DOHH2 (cell line): ENCODE results near the gene RASA3.

Experiments
- H3F3A ChIP-seq: fragments of 200-600 bp; sonication (generic), shearing (Covaris generic); 2 replicates; pipeline ENCODE4 v1.6.0; 2016; ENCODE audit warnings: antibody characterized with exemption, mild to moderate bottlenecking; ENCODE audit not compliant: control insufficient read depth, insufficient read depth
- H3K27ac ChIP-seq: fragments of 200-600 bp; sonication (generic); 2 replicates; pipeline ENCODE4 v1.5.1; 2014; ENCODE audit warnings: low read depth, mild to moderate bottlenecking, low read length, moderate library complexity
- H3K27me3 ChIP-seq: fragments of 200-600 bp; sonication (generic); 2 replicates; pipeline ENCODE4 v1.6.1; 2014; ENCODE audit warnings: mild to moderate bottlenecking, low read length, mixed read lengths; ENCODE audit not compliant: control insufficient read depth
- H3K36me3 ChIP-seq: fragments of 200-600 bp; sonication (generic); 2 replicates; pipeline ENCODE4 v1.6.1; 2014; ENCODE audit warnings: mild to moderate bottlenecking, low read length, moderate library complexity, mixed read lengths; ENCODE audit not compliant: control insufficient read depth
- H3K4me1 ChIP-seq: fragments of 200-600 bp; sonication (generic); 2 replicates; pipeline ENCODE4 v1.6.1; 2014; ENCODE audit warnings: mild to moderate bottlenecking, low read length, mixed read lengths; ENCODE audit not compliant: control insufficient read depth
- H3K4me2 ChIP-seq: fragments of 200-600 bp; sonication (generic); 2 replicates; pipeline ENCODE4 v1.6.0; 2014; ENCODE audit warnings: mild to moderate bottlenecking, low read length, moderate library complexity
- H3K4me3 ChIP-seq: fragments of 200-600 bp; sonication (generic); 2 replicates; pipeline ENCODE4 v1.5.1; 2014; ENCODE audit warnings: mild to moderate bottlenecking, low read length, mixed read lengths
- H3K79me2 ChIP-seq: fragments of 200-600 bp; sonication (generic); 2 replicates; pipeline ENCODE4 v1.6.1; 2014; ENCODE audit warnings: mild to moderate bottlenecking, low read length, mixed read lengths; ENCODE audit not compliant: control insufficient read depth
- H3K9me2 ChIP-seq: fragments of 200-600 bp; sonication (generic); replicated peaks from 2 replicates; pipeline ENCODE4 v1.6.1; 2014; ENCODE audit warnings: mild to moderate bottlenecking, low read length, mixed read lengths; ENCODE audit not compliant: control insufficient read depth
- H3K9me3 ChIP-seq: fragments of 200-600 bp; sonication (generic); 2 replicates; pipeline ENCODE4 v1.6.1; 2014; ENCODE audit warnings: antibody characterized with exemption, low read length, mixed read lengths; ENCODE audit not compliant: control insufficient read depth, insufficient read depth
- H4K20me1 ChIP-seq: fragments of 200-600 bp; sonication (generic); 2 replicates; pipeline ENCODE4 v1.6.0; 2014; ENCODE audit warnings: low read depth, mild to moderate bottlenecking, antibody characterized with exemption, low read length, moderate library complexity; ENCODE audit not compliant: control insufficient read depth, insufficient read depth
- EZH2phosphoT487 ChIP-seq: fragments of 200-600 bp; sonication (generic); IDR thresholded peaks from 2 replicates; pipeline ENCODE4 v1.6.1; 2017; ENCODE audit warnings: borderline replicate concordance, mild to moderate bottlenecking, antibody characterized with exemption, low read length, moderate library complexity, mixed read lengths
- TF ChIP-seq, protein P1 (sequence below): fragments of 200-600 bp; sonication (generic); IDR thresholded peaks from one replicate; pipeline ENCODE4 v1.5.1; 2014; ENCODE audit warnings: antibody characterized with exemption, mild to moderate bottlenecking, low read depth, low read length; ENCODE audit not compliant: poor library complexity, severe bottlenecking

Gene RASA3

GRCh38 chr13:114061744-114062143, 70.7 kb downstream of the RASA3 start:
- Histone ChIP-seq H3K27me3 (0 out of 2 replicates have a peak, but pooled peaks cover 10% of the 10 kb centered on the region), H3K4me3 (no peak overlapping the region), H4K20me1 (no peaks in the 10 kb centered on the region), H3K9me3 (no peaks in the 10 kb centered on the region), H3K9me2 (no peaks in the 10 kb centered on the region), H3K79me2 (no peaks in the 10 kb centered on the region), H3K4me2 (no peak overlapping the region), H3F3A (0 out of 2 replicates have a peak, but pooled peaks cover 2% of the 10 kb centered on the region), H3K36me3 (no peaks in the 10 kb centered on the region), H3K27ac (no peak overlapping the region), H3K4me1 (peaks cover 30% of the 10 kb centered on the region)
- no peak for TF ChIP-seq EZH2phosphoT487
- TF ChIP-seq, protein P1, sequence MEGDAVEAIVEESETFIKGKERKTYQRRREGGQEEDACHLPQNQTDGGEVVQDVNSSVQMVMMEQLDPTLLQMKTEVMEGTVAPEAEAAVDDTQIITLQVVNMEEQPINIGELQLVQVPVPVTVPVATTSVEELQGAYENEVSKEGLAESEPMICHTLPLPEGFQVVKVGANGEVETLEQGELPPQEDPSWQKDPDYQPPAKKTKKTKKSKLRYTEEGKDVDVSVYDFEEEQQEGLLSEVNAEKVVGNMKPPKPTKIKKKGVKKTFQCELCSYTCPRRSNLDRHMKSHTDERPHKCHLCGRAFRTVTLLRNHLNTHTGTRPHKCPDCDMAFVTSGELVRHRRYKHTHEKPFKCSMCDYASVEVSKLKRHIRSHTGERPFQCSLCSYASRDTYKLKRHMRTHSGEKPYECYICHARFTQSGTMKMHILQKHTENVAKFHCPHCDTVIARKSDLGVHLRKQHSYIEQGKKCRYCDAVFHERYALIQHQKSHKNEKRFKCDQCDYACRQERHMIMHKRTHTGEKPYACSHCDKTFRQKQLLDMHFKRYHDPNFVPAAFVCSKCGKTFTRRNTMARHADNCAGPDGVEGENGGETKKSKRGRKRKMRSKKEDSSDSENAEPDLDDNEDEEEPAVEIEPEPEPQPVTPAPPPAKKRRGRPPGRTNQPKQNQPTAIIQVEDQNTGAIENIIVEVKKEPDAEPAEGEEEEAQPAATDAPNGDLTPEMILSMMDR: no peak

GRCh38 chr13:114061047-114061446, 71.4 kb downstream of the RASA3 start:
- Histone ChIP-seq H3K27me3 (0 out of 2 replicates have a peak, but pooled peaks cover 10% of the 10 kb centered on the region), H3K79me2 (no peaks in the 10 kb centered on the region), H3K27ac (no peak overlapping the region), H3K4me2 (no peak overlapping the region), H4K20me1 (no peaks in the 10 kb centered on the region), H3K9me2 (no peaks in the 10 kb centered on the region), H3K36me3 (no peaks in the 10 kb centered on the region), H3K9me3 (no peaks in the 10 kb centered on the region), H3K4me1 (peaks cover 29% of the 10 kb centered on the region), H3K4me3 (no peak overlapping the region), H3F3A (no peaks in the 10 kb centered on the region)
- TF ChIP-seq, protein P1: no peak
- no peak for TF ChIP-seq EZH2phosphoT487

GRCh38 chr13:114059946-114060860, 72.2 kb downstream of the RASA3 start:
- TF ChIP-seq EZH2phosphoT487: no peak
- TF ChIP-seq, protein P1: no peak
- H3K79me2 ChIP-seq: no peaks in the 10 kb centered on the region

More at GRCh38 chr13:114059946-114060860, 72.2 kb downstream of the RASA3 start:
- Histone ChIP-seq H4K20me1 (no peaks in the 10 kb centered on the region), H3K4me1 (peaks cover 20% of the 10 kb centered on the region), H3K9me2 (no peaks in the 10 kb centered on the region), H3K27me3 (0 out of 2 replicates have a peak, but pooled peaks cover 10% of the 10 kb centered on the region), H3K9me3 (no peaks in the 10 kb centered on the region), H3K4me2 (no peak overlapping the region), H3K4me3 (no peak overlapping the region), H3F3A (no peaks in the 10 kb centered on the region), H3K36me3 (no peaks in the 10 kb centered on the region), H3K27ac (no peak overlapping the region)
